Measurements from ENCODE around the gene SNPH.

- TF ChIP-seq EGR1 (IDR thresholded peaks at IDR 0.05): no peak
- no peak for TF ChIP-seq EP300 (IDR thresholded peaks at IDR 0.05; ENCODE audit: borderline replicate concordance)
- TF ChIP-seq, protein P1, sequence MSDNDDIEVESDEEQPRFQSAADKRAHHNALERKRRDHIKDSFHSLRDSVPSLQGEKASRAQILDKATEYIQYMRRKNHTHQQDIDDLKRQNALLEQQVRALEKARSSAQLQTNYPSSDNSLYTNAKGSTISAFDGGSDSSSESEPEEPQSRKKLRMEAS (IDR thresholded peaks at IDR 0.05): no peak
- no peak for TF ChIP-seq ZBTB7A (IDR thresholded peaks at IDR 0.05; ENCODE audit: low read depth)
- TF ChIP-seq CREB1 (IDR thresholded peaks at IDR 0.05; ENCODE audit: low read depth): no peak
- no peak for TF ChIP-seq TAF1 (IDR thresholded peaks at IDR 0.05; ENCODE audit: low read depth)
- TF ChIP-seq YY1 (IDR thresholded peaks at IDR 0.05; ENCODE audit: low read depth): no peak
- TF ChIP-seq CEBPB (IDR thresholded peaks at IDR 0.05): no peak
- no peak for TF ChIP-seq RAD21 (IDR thresholded peaks at IDR 0.05; ENCODE audit: low read depth)
- TF ChIP-seq, protein P2, sequence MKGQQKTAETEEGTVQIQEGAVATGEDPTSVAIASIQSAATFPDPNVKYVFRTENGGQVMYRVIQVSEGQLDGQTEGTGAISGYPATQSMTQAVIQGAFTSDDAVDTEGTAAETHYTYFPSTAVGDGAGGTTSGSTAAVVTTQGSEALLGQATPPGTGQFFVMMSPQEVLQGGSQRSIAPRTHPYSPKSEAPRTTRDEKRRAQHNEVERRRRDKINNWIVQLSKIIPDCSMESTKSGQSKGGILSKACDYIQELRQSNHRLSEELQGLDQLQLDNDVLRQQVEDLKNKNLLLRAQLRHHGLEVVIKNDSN (IDR thresholded peaks at IDR 0.05): no peak
- TF ChIP-seq FOXM1 (IDR thresholded peaks at IDR 0.05; ENCODE audit: borderline replicate concordance, low read depth): no peak
- TF ChIP-seq, protein P3, sequence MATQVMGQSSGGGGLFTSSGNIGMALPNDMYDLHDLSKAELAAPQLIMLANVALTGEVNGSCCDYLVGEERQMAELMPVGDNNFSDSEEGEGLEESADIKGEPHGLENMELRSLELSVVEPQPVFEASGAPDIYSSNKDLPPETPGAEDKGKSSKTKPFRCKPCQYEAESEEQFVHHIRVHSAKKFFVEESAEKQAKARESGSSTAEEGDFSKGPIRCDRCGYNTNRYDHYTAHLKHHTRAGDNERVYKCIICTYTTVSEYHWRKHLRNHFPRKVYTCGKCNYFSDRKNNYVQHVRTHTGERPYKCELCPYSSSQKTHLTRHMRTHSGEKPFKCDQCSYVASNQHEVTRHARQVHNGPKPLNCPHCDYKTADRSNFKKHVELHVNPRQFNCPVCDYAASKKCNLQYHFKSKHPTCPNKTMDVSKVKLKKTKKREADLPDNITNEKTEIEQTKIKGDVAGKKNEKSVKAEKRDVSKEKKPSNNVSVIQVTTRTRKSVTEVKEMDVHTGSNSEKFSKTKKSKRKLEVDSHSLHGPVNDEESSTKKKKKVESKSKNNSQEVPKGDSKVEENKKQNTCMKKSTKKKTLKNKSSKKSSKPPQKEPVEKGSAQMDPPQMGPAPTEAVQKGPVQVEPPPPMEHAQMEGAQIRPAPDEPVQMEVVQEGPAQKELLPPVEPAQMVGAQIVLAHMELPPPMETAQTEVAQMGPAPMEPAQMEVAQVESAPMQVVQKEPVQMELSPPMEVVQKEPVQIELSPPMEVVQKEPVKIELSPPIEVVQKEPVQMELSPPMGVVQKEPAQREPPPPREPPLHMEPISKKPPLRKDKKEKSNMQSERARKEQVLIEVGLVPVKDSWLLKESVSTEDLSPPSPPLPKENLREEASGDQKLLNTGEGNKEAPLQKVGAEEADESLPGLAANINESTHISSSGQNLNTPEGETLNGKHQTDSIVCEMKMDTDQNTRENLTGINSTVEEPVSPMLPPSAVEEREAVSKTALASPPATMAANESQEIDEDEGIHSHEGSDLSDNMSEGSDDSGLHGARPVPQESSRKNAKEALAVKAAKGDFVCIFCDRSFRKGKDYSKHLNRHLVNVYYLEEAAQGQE (IDR thresholded peaks at IDR 0.05; ENCODE audit: low read depth): no peak
- TF ChIP-seq NFIC (IDR thresholded peaks at IDR 0.05): no peak
Measured at GRCh38 chr20:1265916-1266166, 253 bp upstream of the SNPH start.

Data from Ishikawa (cell line).